WTC11 (cell line): ENCODE measurements around the gene CPNE2. TPM values are rescaled to one million over a fixed set of nuclear protein-coding genes. Genes with fewer than 3 reads are reported as not detected.

Experiments used
- ATAC-seq: fragments of 200-7000 bp; cut with Tn5 transposase; 2 replicates; pipeline ENCODE4 v1.10.0; 2021; ENCODE audit warnings: mild to moderate bottlenecking, moderate library complexity
- CTCF ChIA-PET: fragments of 300-600 bp; sonication (Branson Sonifier 250); formaldehyde crosslinking; loops from one replicate; lab custom pipeline; 2021; ENCODE audit warnings: antibody characterized with exemption; lab: Charles Lee
- POLR2A ChIA-PET: fragments of 350-600 bp; sonication (Branson Sonifier 250); formaldehyde crosslinking; loops from one replicate; lab custom pipeline; 2021; ENCODE audit warnings: antibody characterized with exemption; lab: Charles Lee
- DNase-seq: peaks from one replicate; pipeline ENCODE4 v3.0.0; 2021; ENCODE audit warnings: low spot score
- H3K27ac Mint-ChIP-seq: 2 replicates; pipeline ENCODE4 v1.8.0; 2021; ENCODE audit warnings: mixed read lengths
- H3K27me3 Mint-ChIP-seq: 2 replicates; pipeline ENCODE4 v1.8.0; 2021; ENCODE audit warnings: low read depth, mild to moderate bottlenecking, moderate library complexity, mixed read lengths
- H3K36me3 Mint-ChIP-seq: 2 replicates; pipeline ENCODE4 v1.8.0; 2021; ENCODE audit warnings: mixed read lengths
- H3K4me1 Mint-ChIP-seq: 2 replicates; pipeline ENCODE4 v1.8.0; 2022; ENCODE audit warnings: mixed read lengths
- H3K4me3 Mint-ChIP-seq: 2 replicates; pipeline ENCODE4 v1.8.0; 2021; ENCODE audit warnings: mild to moderate bottlenecking, moderate library complexity, mixed read lengths
- H3K9me3 Mint-ChIP-seq: 2 replicates; pipeline ENCODE4 v1.8.0; 2021; ENCODE audit warnings: mixed read lengths
- CBFB ChIP-seq: sonication (generic); formaldehyde crosslinking; IDR thresholded peaks from 2 replicates; pipeline ENCODE4 v1.8.1; 2022; ENCODE audit warnings: mild to moderate bottlenecking, low read depth, missing genetic modification reagents
- E2F5 ChIP-seq: sonication (generic); formaldehyde crosslinking; IDR thresholded peaks from 2 replicates; pipeline ENCODE4 v1.8.1; 2022; ENCODE audit warnings: mild to moderate bottlenecking, moderate library complexity, missing genetic modification reagents
- ESRRA ChIP-seq: sonication (generic); formaldehyde crosslinking; IDR thresholded peaks from 2 replicates; pipeline ENCODE4 v1.8.1; 2022; ENCODE audit warnings: mild to moderate bottlenecking, missing genetic modification reagents, borderline replicate concordance
- FOXP1 ChIP-seq: sonication (generic); formaldehyde crosslinking; IDR thresholded peaks from 2 replicates; pipeline ENCODE4 v1.8.0; 2022; ENCODE audit warnings: missing genetic modification reagents, mild to moderate bottlenecking, moderate library complexity, borderline replicate concordance
- JUN ChIP-seq: sonication (generic); formaldehyde crosslinking; IDR thresholded peaks from 2 replicates; pipeline ENCODE4 v1.8.0; 2023; ENCODE audit warnings: mild to moderate bottlenecking, missing genetic modification reagents
- TP53 ChIP-seq: sonication (generic); formaldehyde crosslinking; IDR thresholded peaks from 2 replicates; pipeline ENCODE4 v1.8.1; 2023; ENCODE audit warnings: mild to moderate bottlenecking, missing genetic modification reagents
- ZNF219 ChIP-seq: sonication (generic); formaldehyde crosslinking; IDR thresholded peaks from 2 replicates; pipeline ENCODE4 v1.8.0; 2023; ENCODE audit warnings: missing genetic modification reagents, mild to moderate bottlenecking, borderline replicate concordance
- ZNF396 ChIP-seq: fragments of 250-450 bp; sonication (Bioruptor Pico); IDR thresholded peaks from 2 replicates; pipeline ENCODE4 v1.8.0; 2021; ENCODE audit warnings: mild to moderate bottlenecking, moderate library complexity, borderline replicate concordance
- total RNA-seq: library from RNA; stranded (reverse); gene quantifications from 3 replicates; pipeline ENCODE4 v1.2.3, GENCODE V29; 2021
- TF ChIP-seq, protein P1 (sequence below): sonication (generic); formaldehyde crosslinking; conservative IDR thresholded peaks from 2 replicates; pipeline ENCODE4 v1.8.1; 2023; ENCODE audit warnings: mild to moderate bottlenecking, low read depth, missing genetic modification reagents, moderate library complexity
- TF ChIP-seq, protein P2 (sequence below): sonication (generic); formaldehyde crosslinking; IDR thresholded peaks from 2 replicates; pipeline ENCODE4 v1.8.1; 2023; ENCODE audit warnings: mild to moderate bottlenecking, missing genetic modification reagents
- TF ChIP-seq, protein P3 (sequence below): fragments of 250-450 bp; sonication (Bioruptor Pico); IDR thresholded peaks from 2 replicates; pipeline ENCODE4 v1.9.0; 2021; ENCODE audit warnings: mild to moderate bottlenecking, borderline replicate concordance

CPNE2 gene
- total RNA-seq, 1 experiment from 2014 or later, result 14.0 TPM

DNA sequence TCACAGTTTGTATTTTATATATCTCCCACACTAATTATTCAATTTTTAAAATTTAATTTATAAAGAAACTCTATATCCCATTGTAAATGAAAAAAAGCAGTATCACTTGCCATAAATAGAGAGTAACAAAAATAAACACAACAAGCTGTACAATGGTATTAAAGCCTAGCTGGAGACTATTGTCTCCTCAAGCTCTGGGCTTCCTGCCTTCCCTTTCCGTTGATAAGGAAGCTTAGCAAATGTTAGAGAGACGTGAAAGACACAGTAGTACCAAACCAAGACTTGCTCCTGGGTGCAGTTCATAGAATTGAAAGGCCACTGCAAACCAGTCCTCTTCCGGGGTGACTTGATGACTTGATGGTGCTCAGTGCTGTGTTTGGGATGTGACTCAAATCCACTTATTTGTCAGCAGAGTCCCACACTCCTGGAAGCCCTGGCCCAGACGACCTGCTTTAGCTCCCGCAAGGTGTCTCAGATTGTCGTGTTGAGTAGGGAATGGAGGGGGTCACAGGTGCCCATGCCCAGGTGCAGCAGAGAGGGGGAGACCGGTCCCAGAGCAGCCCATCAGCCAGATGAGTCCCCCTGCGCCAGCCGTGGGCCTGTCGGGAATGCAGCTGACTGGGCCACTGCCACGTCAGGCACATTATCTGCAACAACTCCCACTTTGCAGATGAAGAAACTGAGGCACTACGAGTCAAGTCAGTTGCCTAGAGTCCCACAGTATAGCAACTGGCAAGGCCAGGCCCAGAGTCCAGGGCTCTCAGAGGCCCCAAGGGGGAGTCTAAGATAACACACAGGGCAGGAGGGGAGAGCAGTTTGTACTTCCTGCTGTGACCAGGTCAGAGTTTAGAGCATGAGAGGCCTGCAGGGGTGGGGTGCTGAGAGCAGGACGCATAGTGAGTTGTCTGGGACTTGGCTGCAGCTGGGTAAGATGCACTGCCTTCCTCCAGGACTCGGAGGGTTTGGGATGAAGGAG, 53.0 kb downstream of the CPNE2 start:
- ATAC-seq (no peak), DNase-seq (no peak)
- Mint-ChIP-seq H3K4me1 (peaks cover 47% of the 10 kb centered on the region), H3K27ac (no peak overlapping the region; the same call in 1 of the 2 replicates), H3K4me3 (no peak overlapping the region), H3K36me3 (no peaks in the 10 kb centered on the region), H3K27me3 (no peaks in the 10 kb centered on the region), H3K9me3 (no peaks in the 10 kb centered on the region)
- ChIA-PET CTCF (interaction anchor here (1.2 to 3.1 kb wide), 5 partner anchors 10 to 61 kb away, joined by 3 to 15 read pairs (median 6); partner anchors contain the start of gene CPNE2), POLR2A (interaction anchor here (0.7 kb wide), 1 partner anchor 11 kb away, joined by 3 read pairs; no protein-coding TSS in a partner anchor)
- TF ChIP-seq, protein P1, sequence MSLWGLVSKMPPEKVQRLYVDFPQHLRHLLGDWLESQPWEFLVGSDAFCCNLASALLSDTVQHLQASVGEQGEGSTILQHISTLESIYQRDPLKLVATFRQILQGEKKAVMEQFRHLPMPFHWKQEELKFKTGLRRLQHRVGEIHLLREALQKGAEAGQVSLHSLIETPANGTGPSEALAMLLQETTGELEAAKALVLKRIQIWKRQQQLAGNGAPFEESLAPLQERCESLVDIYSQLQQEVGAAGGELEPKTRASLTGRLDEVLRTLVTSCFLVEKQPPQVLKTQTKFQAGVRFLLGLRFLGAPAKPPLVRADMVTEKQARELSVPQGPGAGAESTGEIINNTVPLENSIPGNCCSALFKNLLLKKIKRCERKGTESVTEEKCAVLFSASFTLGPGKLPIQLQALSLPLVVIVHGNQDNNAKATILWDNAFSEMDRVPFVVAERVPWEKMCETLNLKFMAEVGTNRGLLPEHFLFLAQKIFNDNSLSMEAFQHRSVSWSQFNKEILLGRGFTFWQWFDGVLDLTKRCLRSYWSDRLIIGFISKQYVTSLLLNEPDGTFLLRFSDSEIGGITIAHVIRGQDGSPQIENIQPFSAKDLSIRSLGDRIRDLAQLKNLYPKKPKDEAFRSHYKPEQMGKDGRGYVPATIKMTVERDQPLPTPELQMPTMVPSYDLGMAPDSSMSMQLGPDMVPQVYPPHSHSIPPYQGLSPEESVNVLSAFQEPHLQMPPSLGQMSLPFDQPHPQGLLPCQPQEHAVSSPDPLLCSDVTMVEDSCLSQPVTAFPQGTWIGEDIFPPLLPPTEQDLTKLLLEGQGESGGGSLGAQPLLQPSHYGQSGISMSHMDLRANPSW, result no peak
- TF ChIP-seq ZNF219 (no peak), FOXP1 (CRISPR knock-in tag) (0 out of 2 replicates have a peak, but pooled peaks have one; percentile 21), TP53 (CRISPR knock-in tag) (no peak), CBFB (CRISPR knock-in tag) (no peak), ESRRA (no peak), ZNF396 (CRISPR knock-in tag) (no peak)
- TF ChIP-seq, protein P2, sequence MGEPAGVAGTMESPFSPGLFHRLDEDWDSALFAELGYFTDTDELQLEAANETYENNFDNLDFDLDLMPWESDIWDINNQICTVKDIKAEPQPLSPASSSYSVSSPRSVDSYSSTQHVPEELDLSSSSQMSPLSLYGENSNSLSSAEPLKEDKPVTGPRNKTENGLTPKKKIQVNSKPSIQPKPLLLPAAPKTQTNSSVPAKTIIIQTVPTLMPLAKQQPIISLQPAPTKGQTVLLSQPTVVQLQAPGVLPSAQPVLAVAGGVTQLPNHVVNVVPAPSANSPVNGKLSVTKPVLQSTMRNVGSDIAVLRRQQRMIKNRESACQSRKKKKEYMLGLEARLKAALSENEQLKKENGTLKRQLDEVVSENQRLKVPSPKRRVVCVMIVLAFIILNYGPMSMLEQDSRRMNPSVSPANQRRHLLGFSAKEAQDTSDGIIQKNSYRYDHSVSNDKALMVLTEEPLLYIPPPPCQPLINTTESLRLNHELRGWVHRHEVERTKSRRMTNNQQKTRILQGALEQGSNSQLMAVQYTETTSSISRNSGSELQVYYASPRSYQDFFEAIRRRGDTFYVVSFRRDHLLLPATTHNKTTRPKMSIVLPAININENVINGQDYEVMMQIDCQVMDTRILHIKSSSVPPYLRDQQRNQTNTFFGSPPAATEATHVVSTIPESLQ, result no peak
- TF ChIP-seq, protein P3, sequence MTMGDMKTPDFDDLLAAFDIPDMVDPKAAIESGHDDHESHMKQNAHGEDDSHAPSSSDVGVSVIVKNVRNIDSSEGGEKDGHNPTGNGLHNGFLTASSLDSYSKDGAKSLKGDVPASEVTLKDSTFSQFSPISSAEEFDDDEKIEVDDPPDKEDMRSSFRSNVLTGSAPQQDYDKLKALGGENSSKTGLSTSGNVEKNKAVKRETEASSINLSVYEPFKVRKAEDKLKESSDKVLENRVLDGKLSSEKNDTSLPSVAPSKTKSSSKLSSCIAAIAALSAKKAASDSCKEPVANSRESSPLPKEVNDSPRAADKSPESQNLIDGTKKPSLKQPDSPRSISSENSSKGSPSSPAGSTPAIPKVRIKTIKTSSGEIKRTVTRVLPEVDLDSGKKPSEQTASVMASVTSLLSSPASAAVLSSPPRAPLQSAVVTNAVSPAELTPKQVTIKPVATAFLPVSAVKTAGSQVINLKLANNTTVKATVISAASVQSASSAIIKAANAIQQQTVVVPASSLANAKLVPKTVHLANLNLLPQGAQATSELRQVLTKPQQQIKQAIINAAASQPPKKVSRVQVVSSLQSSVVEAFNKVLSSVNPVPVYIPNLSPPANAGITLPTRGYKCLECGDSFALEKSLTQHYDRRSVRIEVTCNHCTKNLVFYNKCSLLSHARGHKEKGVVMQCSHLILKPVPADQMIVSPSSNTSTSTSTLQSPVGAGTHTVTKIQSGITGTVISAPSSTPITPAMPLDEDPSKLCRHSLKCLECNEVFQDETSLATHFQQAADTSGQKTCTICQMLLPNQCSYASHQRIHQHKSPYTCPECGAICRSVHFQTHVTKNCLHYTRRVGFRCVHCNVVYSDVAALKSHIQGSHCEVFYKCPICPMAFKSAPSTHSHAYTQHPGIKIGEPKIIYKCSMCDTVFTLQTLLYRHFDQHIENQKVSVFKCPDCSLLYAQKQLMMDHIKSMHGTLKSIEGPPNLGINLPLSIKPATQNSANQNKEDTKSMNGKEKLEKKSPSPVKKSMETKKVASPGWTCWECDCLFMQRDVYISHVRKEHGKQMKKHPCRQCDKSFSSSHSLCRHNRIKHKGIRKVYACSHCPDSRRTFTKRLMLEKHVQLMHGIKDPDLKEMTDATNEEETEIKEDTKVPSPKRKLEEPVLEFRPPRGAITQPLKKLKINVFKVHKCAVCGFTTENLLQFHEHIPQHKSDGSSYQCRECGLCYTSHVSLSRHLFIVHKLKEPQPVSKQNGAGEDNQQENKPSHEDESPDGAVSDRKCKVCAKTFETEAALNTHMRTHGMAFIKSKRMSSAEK (CRISPR knock-in tag), result no peak

GRCh38 chr16:57146040-57146647, 53.8 kb downstream of the CPNE2 start:
- Mint-ChIP-seq H3K4me1 (peaks cover 55% of the 10 kb centered on the region), H3K27me3 (no peaks in the 10 kb centered on the region), H3K36me3 (no peaks in the 10 kb centered on the region), H3K9me3 (no peaks in the 10 kb centered on the region), H3K4me3 (no peak overlapping the region), H3K27ac (0 out of 2 replicates have a peak overlapping the region, but pooled peaks have one; percentile 63)
- TF ChIP-seq JUN (CRISPR knock-in tag) (no peak), E2F5 (CRISPR knock-in tag) (0 out of 2 replicates have a peak, but pooled peaks have one; percentile 17)
- no peak for DNase-seq
- CTCF ChIA-PET, result interaction anchor here (1.2 to 3.1 kb wide), 3 partner anchors 11 to 62 kb away, joined by 4 to 15 read pairs (median 6); partner anchors contain the start of gene CPNE2
- no peak for ATAC-seq
- POLR2A ChIA-PET, result no interaction called here
